GDM1 (cell line): ENCODE measurements around the gene SYNDIG1L.
"Not testable (repeated sequence)": the region's sequence is repeated elsewhere in the genome, so short reads cannot be mapped to it uniquely, and the experiment has no call there.

ENCODE experiments used
- DNase-seq: peaks from one replicate; lab custom pipeline; 2025; lab: John Stamatoyannopoulos, UW

Gene SYNDIG1L

GRCh38 chr14:74402401-74403251 is 23.4 kb downstream of the SYNDIG1L start:
- no peak for DNase-seq

GRCh38 chr14:74401504-74402241 is 24.3 kb downstream of the SYNDIG1L start:
- DNase-seq = no peak

- no peak for DNase-seq
Measured at GRCh38 chr14:74400919-74401503, 25.0 kb downstream of the SYNDIG1L start.

GRCh38 chr14:74400031-74400685 is 25.9 kb downstream of the SYNDIG1L start:
- no peak for DNase-seq

- DNase-seq = no peak
Measured at GRCh38 chr14:74395094-74395493, 30.9 kb downstream of the SYNDIG1L start.

GRCh38 chr14:74394549-74394948 is 31.5 kb downstream of the SYNDIG1L start:
- no peak for DNase-seq

GRCh38 chr14:74392616-74393570 is 33.1 kb downstream of the SYNDIG1L start:
- DNase-seq = no peak

GRCh38 chr14:74391479-74391878 is 34.5 kb downstream of the SYNDIG1L start:
- no peak for DNase-seq

GRCh38 chr14:74390505-74390904 is 35.5 kb downstream of the SYNDIG1L start:
- not testable (repeated sequence) for DNase-seq

GRCh38 chr14:74389980-74390379 is 36.0 kb downstream of the SYNDIG1L start:
- DNase-seq = no peak

- DNase-seq = no peak
Measured at GRCh38 chr14:74382231-74382630, 43.8 kb downstream of the SYNDIG1L start.

- DNase-seq = not testable (repeated sequence)
Measured at GRCh38 chr14:74381571-74381970, 44.4 kb downstream of the SYNDIG1L start.

- no peak for DNase-seq
Measured at GRCh38 chr14:74380845-74381244, 45.2 kb downstream of the SYNDIG1L start.

- DNase-seq = no peak
Measured at GRCh38 chr14:74380172-74380571, 45.8 kb downstream of the SYNDIG1L start.

- no peak for DNase-seq
Measured at GRCh38 chr14:74377976-74378690, 47.9 kb downstream of the SYNDIG1L start.

GRCh38 chr14:74368441-74368840 is 57.6 kb downstream of the SYNDIG1L start:
- no peak for DNase-seq

- no peak for DNase-seq
Measured at GRCh38 chr14:74368026-74368425, 58.0 kb downstream of the SYNDIG1L start.

- DNase-seq = no peak
Measured at GRCh38 chr14:74364271-74364880, 61.6 kb downstream of the SYNDIG1L start.

- no peak for DNase-seq
Measured at GRCh38 chr14:74362361-74362915, 63.6 kb downstream of the SYNDIG1L start.

- DNase-seq = no peak
Measured at GRCh38 chr14:74360163-74360562, 65.8 kb downstream of the SYNDIG1L start.
